NAMALWA (cell line): ENCODE measurements around the gene SETD3.

Experiments
- DNase-seq: peaks from one replicate; pipeline ENCODE4 v3.0.0-alpha.2; 2015; ENCODE audit warnings: low spot score

Gene SETD3

DNA sequence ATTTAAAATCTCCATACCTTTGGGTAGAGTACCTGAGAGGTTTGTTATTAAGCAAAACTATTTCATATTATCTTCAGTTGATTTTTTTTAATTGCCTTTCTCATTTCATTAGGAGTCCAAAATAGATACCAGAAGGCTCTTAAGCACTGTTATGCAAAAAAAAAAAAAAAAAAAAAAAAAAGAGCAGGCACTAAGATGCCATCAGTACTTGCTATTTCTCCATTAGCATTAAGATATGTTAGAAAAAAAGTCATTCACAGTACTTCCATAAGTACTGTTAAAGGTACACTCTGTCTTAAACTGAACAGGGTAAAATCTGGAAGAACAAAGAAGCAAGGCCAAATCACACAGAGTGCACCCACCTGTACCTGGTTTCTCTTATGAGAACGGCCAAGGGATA is 57.2 kb downstream of the SETD3 start:
- no peak for DNase-seq

DNA sequence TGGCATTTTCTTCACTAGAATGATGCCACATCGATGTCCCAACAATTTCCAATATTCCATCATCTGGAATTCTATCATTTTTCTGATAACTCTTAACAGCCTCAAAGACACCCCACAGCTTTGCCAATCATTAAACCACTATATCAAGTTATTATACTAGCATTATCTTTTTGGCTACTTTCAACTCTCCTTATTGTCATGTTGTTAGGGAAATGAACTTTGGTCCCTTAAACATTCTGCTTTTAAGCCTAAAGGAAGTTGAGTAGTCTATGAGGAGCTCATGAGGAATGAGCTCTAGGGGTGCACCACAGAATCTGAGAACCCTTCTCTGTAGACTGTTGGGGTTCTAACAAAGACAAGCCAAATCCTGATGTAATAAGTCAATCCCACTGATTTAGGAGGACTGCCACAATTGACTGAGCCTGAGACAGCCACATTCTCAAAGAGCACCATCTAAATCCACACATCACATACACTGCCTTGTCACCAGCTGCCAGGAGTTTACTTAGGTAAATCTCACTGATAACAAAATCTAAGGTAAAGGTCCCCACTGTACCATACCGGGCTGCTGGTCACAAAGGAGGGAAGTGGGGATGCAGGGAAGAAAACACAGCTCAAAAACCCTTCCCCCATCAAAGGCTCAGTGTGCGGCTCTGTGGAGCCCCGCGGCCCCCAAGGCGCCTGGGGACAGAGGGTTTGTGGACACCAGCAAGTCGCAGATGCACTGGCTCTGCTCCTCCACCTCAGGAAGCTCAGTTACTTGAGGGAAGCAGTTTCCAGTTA is 58.2 kb downstream of the SETD3 start:
- DNase-seq: no peak

DNA sequence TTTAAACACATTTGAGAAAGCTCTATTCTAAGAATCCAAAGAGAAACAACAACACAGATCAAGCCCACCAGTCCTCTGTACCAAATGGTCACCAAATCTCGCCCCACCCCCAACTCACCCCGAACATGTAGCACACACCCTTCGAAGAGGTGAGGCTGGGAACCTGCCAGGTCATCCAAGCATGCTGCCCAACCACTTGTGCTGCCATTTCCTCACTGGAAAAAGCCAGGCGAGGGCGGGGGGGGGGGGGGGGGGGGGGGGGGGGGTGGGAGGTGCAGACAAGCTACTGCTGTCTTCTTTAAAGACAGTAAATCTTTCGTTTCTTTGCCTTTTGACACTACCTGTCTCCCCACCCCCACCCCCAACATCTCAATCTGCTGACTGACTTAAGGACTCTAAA is 59.9 kb downstream of the SETD3 start:
- DNase-seq: no peak

- DNase-seq: no peak
Observed at GRCh38 chr14:99419905-99420304, 60.8 kb downstream of the SETD3 start.

DNA sequence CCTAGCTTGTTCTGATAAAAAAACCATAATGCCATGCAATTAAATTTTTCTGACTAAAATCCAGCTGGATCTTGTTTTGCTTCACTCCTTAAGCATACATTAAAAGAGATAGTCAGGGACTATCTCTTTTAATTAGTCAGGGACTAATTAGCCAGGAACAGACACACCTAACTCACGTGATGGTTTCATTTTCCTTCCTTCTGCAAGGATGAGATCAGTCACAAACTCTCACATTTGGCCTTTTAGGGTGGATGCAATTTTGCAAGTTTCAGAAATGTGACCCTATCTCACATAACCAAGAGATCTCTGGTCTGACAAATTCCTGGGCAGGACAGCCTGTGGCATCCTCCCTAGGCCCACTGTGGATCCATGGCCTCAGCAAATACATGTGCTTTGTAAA is 62.4 kb downstream of the SETD3 start:
- DNase-seq: no peak

DNA sequence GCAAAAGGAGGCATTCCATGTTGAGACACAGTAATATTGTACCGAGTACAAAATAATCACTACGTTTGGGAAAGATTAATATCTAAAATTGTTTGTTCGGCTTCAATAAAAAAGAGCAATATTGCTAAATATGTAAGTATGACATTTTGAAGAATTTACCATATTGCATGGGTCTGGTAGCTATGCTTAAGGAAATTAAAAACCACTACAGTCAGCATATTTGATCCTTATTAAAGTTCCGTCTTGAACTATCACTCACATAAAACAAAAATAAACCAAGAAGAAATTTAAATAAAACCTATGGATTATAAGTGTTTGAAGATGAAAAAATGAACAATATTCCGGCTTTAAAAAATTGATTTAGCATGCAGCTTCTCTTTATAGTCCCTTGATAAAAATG is 63.8 kb downstream of the SETD3 start:
- no peak for DNase-seq

DNA sequence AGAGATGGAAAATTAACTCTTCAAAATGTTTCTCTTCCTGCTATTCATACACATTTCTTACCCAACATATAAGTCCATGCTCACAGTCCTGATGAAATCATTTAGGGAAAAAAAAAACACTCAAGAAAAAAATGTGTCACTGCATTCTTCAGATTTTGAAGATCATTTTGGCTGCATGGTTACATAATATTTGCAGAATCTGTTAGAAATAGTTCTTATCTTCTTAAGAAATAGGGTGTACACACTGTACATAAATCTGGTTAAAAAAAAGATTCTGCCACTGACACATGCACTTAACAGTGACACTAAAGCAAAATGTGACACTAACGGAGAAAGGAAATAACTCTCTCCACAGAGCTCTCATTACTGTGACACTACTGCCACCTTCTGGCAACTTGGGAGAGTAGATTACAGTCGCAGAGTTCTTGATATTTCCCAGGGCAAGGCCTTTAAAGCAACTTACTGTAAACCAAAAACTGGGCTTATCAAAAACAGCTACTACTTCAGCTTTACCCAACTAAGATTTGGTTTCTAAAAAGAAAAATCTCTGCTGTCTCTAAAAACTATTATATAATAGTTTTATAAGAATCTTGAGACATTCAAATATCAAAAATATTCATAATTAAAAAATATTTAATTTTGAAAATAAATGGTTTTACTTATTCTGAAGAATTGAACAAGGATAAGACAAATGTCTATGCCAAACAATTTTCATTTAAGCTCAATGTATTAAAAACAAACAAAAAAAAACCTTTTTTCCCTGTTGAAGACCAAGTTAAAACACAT is 65.0 kb downstream of the SETD3 start:
- DNase-seq: peak; percentile 92

DNA sequence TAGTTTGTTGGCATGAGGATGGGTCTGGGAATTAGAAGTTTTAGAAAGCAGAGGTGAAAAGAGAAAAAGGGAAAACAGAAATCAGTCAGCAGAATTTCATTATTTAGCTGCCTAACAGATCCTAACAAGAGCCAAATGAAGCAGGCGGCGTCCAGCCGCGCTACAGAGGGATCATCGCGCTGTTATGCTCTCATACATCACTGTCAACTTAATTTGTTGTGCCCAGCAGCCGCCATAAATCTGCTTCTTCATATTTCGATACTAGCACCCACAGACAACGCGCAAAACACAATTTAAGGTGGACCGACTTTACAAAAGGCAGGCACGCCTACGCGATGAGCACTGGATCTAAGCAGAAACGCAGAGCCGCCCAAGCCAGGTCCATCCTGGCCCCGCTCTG is 66.7 kb downstream of the SETD3 start:
- no peak for DNase-seq

DNA sequence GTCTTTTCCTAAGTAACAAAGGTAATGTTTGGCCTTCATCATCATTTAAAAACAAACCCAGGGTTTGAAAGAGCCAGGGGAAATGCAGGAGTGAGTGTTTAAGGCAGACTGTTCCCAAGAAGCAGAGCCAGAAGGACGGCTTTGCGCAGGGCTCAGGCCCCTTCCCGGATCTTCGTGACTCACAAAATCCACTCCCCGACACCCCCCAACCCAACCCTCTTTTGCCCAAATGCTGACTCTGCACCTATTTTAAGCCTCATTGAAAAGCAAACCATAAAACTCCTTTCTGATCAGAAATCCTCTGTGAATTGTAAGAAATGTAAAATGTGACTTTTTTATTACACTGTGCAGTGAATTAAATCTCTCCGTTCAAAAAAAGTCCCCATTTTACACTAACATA is 67.5 kb downstream of the SETD3 start:
- DNase-seq: no peak

DNA sequence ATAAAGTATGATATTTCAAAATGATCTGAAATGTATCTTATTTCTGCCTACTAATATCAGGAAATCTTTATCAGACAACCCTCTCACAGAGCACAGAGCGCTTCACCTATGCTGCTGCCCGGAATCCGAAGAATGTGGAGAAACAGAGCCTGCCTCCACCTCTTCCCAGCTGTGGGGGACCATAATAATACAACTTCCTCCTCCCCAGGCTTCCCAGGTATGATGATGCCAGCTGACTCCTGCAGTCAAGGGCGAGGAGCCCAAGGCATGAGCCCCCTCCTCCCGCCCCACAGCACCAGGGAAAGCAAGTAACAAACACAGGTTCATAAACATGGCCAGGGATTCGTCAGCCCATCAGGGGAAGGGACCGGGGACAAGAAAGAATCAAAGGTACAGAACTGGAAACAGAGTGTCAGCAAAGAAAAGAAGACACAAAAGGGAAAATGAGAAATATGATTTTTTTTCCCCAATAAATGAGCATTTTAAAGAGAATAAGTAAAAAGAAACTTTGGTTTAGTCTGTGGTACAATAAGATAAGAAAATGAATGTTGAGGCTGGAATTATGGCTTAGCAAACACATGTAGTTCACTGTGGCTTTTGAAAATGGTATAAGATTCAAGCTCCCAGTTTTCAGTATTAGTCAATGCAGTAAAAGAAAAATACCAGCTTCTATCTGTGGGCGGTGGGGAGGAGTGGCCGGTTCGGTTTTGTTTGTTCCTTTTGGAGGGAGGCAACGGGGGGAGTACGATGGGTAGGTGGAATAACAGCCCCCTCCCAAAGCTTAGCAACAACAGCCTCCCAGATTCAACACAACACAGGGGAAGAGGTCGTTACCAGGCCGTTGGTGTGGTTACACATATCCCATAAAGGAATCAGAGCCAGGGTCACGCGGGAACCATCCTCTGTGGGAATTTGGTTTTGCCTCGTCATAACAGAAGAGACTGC is 68.3 kb downstream of the SETD3 start:
- DNase-seq: no peak

DNA sequence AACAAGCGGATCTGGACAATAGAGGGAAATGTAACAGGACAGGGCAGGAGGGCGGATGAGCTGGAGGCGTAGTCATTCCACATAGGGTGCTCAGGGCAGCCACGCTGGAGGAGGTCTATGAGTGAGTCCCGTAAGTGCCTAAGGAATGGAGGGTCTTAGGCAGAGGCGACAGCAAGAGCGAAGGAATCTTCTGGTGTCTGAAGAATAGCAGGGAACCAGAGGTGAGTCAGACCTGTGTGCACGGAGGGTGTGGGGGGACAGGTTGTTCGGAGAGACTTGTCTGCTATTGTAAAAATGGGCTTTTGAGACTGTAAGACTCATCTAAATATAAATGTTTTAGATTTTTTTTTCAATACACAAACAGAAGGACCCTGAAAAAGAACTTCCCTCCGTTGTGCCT is 70.6 kb downstream of the SETD3 start:
- DNase-seq: no peak

GRCh38 chr14:99408971-99409289 is 71.7 kb downstream of the SETD3 start:
- DNase-seq: no peak

DNA sequence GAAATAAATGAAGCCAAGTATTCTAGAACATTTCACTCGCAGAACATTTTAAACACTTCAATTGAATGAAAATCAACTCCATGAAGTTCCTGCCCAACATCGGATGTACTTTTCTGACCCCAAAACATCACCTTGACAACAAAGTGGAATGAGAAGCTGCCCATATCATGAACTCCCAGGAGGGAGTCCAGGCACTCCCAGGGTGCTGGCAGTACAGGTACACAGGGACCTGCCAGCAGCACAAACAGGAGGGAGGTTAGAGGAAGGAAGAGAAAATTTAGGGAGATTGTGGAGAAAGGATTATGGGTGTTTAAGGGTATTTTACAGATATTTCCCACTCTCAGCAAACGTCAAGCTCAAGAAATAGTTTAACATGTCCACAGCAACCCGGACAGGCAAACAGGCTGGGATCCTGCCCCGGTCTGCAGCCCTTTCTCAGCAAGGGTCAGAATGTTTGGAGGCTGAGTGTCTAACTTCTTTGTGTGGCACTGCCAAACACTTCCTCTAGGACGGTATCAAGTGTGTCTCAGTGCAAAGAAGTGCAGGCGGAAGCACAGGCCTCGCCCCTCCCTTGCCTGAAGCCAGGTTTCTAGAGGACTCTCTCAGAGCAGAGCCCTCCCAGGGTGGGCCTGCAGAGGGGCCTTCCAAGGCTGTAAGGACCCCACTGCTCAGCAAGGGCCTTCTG is 72.2 kb downstream of the SETD3 start:
- DNase-seq: no peak

DNA sequence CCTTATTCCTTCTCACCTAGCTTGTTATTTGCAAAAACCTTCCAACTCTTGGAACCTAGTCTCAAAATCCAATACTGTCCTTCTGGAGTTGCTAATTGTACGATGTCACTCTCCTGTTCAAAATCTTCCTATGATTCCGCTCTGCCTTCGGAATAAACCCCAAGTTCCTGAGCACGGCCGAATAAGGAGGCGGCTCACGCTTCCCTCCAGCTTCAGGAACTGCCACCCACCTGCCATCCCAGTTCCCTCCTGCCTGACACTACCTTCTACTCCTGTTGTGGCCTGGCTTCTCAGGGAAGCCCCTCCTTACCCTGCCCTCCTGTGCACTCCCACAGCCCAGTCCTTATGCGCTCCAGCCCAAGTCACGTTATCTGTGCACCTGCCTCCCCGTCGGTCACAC is 73.2 kb downstream of the SETD3 start:
- no peak for DNase-seq

- DNase-seq: no peak
Observed at GRCh38 chr14:99402950-99403349, 77.7 kb downstream of the SETD3 start.

GRCh38 chr14:99402285-99402648 is 78.4 kb downstream of the SETD3 start:
- no peak for DNase-seq

DNA sequence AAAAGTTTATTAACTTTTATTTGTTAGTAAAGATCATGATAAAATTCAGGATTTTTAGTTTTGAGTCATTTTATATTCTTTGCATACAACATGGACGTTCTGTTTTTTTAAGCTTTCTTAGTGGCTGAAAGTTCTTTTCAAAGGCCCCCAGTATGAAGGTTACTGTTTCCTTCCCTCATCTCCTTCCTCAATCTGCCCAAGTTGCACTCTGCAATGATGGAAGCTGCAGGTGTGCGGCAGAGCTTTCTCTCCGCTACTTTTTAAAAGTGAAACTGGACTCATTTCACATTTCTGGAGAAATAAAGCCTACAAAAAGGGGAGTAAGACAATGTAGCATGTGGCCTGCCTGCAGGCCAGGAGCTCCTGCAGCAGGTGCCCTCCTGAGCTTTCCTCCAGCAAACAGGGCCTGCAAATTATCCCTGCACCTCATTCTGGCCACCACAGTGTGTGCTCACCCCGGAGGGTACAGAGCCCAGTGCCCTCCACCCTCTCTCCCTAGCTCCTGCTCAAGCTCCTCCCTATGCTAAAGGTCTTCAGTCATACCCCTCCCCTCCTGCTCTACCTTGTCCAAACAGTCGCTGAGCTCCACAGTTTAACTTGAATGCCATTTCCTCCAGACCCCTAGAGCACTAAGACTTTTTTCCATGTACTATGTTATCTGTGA is 78.9 kb downstream of the SETD3 start:
- DNase-seq: no peak

- no peak for DNase-seq
Observed at GRCh38 chr14:99401211-99401610, 79.4 kb downstream of the SETD3 start.

GRCh38 chr14:99397698-99398097 is 83.0 kb downstream of the SETD3 start:
- DNase-seq: no peak

- no peak for DNase-seq
Observed at GRCh38 chr14:99395909-99396530, 84.6 kb downstream of the SETD3 start.

- DNase-seq: no peak
Observed at GRCh38 chr14:99394602-99395156, 86.0 kb downstream of the SETD3 start.
